Activated CD4-positive, CD25-positive, alpha-beta regulatory T cell treated with anti-CD3 and anti-CD28 coated beads, Interleukin-2, amount 50 U/mL, for 24 hours (primary cell): ENCODE data around the gene GABRD.

ENCODE experiments used
- ATAC-seq, 2 donors: fragments of 150-1000 bp; cut with Tn5 transposase; one replicate each; pipeline ENCODE4 v1.10.0; 2021; ENCODE audit warnings: mild to moderate bottlenecking in 1 of 2, moderate library complexity in 1 of 2

Gene GABRD

GRCh38 chr1:2019571-2020309 is 595 bp downstream of the GABRD start:
- ATAC-seq, result peak in 1 of 2 donors; percentile 13

- ATAC-seq, result no peak
These were observed 1.1 kb downstream of the GABRD start for GRCh38 chr1:2020310-2020655.

GRCh38 chr1:2021550-2021949 is 2.4 kb downstream of the GABRD start:
- ATAC-seq, result no peak

GRCh38 chr1:2022063-2022770 is 3.1 kb downstream of the GABRD start:
- no peak for ATAC-seq

GRCh38 chr1:2023187-2023586 is 4.0 kb downstream of the GABRD start:
- no peak for ATAC-seq

GRCh38 chr1:2024451-2024850 is 5.3 kb downstream of the GABRD start:
- no peak for ATAC-seq

GRCh38 chr1:2024887-2025286 is 5.7 kb downstream of the GABRD start:
- no peak for ATAC-seq

GRCh38 chr1:2025491-2025981 is 6.4 kb downstream of the GABRD start:
- no peak for ATAC-seq

- no peak for ATAC-seq
These were observed 8.9 kb downstream of the GABRD start for GRCh38 chr1:2027961-2028583.

GRCh38 chr1:2028870-2029560 is 9.9 kb downstream of the GABRD start:
- no peak for ATAC-seq

- no peak for ATAC-seq
These were observed 10.4 kb downstream of the GABRD start for GRCh38 chr1:2029561-2029960.

GRCh38 chr1:2030076-2030871 is 11.1 kb downstream of the GABRD start:
- ATAC-seq, result no peak

GRCh38 chr1:2031546-2032540 is 12.7 kb downstream of the GABRD start:
- ATAC-seq, result no peak

GRCh38 chr1:2032737-2033136 is 13.6 kb downstream of the GABRD start:
- no peak for ATAC-seq

GRCh38 chr1:2033165-2033564 is 14.0 kb downstream of the GABRD start:
- ATAC-seq, result no peak

- ATAC-seq, result no peak
These were observed 17.1 kb downstream of the GABRD start for GRCh38 chr1:2036287-2036686.

GRCh38 chr1:2037314-2037979 is 18.3 kb downstream of the GABRD start:
- ATAC-seq, result no peak

- ATAC-seq, result no peak
These were observed 19.1 kb downstream of the GABRD start for GRCh38 chr1:2038229-2038628.

- ATAC-seq, result no peak
These were observed 20.1 kb downstream of the GABRD start for GRCh38 chr1:2039251-2039650.

- ATAC-seq, result no peak
These were observed 22.2 kb downstream of the GABRD start for GRCh38 chr1:2041305-2041704.

GRCh38 chr1:2041887-2042286 is 22.7 kb downstream of the GABRD start:
- no peak for ATAC-seq
